ENCODE measurements around the gene SLC44A3.

SLC44A3 gene

GRCh38 chr1:94873520-94874351 is 53.6 kb downstream of the SLC44A3 start:
- no peak for DNase-seq (ENCODE audit: low read depth in 2 of 2)

GRCh38 chr1:94874423-94874822 is 54.3 kb downstream of the SLC44A3 start:
- no peak for DNase-seq (ENCODE audit: low read depth in 2 of 2)

DNA sequence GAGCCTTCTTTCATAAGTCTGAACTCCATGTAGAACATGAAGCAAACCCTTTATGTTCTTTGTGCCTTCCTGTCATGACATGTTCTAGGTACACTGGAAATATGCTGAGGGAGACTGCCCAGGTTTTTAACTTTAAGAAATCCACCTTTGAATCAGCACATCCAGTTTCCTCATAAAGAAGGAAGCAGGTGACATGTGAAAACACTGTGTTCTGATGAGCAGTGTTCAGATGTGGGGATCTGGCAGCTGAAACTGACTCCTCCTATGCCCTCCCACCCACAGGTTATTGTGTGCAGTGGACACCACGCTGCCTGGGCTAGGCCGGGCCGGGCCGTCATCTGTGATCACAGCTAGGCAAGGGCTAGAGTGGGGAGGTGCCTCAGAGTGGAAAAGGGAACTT is 55.6 kb downstream of the SLC44A3 start:
- no peak for DNase-seq (ENCODE audit: low read depth in 2 of 2)

- no peak for DNase-seq (ENCODE audit: low read depth in 2 of 2)
These were observed 56.2 kb downstream of the SLC44A3 start for GRCh38 chr1:94876362-94876761.

GRCh38 chr1:94878329-94878728 is 58.2 kb downstream of the SLC44A3 start:
- no peak for DNase-seq (ENCODE audit: low read depth in 2 of 2)

GRCh38 chr1:94883691-94884090 is 63.5 kb downstream of the SLC44A3 start:
- no peak for DNase-seq (ENCODE audit: low read depth in 2 of 2)

- DNase-seq (ENCODE audit: low read depth in 2 of 2), result no peak
These were observed 63.9 kb downstream of the SLC44A3 start for GRCh38 chr1:94884106-94884505.

DNA sequence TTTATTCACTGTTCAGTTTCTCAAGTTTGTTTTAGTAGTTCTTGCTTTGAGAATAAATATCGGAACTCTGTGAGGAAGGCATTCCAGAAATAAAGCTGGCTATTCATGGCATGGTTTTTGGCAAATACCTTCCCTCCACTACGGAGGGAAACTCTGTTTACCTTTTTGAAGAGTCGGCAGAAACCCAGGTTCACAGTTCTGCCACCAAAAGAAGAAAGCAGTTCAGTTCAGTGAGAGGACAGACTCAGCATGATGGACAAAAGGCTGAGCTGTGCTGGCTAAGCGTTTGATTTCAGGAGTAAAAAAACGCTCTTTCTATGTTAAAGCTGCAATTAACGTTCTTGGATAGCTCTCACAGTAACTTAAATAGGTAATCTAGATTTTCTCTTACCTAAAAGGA is 64.3 kb downstream of the SLC44A3 start:
- no peak for DNase-seq (ENCODE audit: low read depth in 2 of 2)

DNA sequence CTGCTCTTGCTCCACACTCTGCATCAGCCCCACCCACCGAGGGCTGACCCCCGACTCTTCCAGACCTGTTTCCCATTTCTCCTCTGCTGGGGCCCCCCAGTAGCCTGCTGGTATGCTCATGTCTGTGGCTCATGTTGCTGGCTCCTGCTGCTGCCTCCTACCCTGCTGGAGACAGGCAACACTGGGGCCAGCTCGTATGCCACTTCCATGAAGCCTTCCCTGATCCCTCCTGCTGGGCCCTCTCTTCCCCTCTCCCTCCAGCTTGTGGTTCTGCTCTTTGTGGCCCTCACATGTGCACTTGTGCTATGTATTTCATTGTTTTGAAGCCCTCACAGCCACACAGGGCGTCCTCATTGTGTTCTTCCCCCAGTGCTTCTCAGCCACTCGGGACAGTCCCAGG is 66.2 kb downstream of the SLC44A3 start:
- DNase-seq (ENCODE audit: low read depth in 2 of 2), result no peak

GRCh38 chr1:94887106-94887505 is 66.9 kb downstream of the SLC44A3 start:
- DNase-seq (ENCODE audit: low read depth in 2 of 2), result no peak

DNA sequence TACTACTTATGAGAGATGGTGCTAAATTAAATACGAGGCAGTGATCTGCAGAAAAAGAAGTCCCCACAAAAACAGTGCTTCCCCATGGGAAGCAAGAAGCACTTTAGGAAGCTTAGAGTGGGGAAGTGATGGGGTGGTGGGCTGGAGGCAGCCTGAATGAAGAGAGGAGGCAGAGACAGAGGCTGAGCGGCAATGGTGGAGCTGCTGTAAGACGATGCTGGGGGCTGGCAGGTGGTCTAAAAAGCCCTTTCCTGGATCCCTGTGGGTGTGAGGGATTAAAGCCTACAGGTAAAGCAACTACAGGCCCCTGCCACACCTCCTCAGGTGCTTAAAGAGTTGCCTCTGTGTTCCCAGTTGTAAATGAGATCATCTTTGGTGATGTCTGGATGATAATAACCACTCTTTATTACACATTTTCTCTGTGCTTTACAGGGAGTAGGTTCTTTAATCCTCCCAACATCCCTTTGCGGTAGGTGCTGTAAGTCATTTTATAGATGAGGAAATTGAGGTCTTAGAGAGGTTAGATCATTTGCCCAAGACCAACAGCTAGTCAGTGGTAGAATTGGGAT is 67.5 kb downstream of the SLC44A3 start:
- no peak for DNase-seq (ENCODE audit: low read depth in 2 of 2)

- DNase-seq (ENCODE audit: low read depth in 2 of 2), result no peak
These were observed 68.0 kb downstream of the SLC44A3 start for GRCh38 chr1:94888201-94888600.

DNA sequence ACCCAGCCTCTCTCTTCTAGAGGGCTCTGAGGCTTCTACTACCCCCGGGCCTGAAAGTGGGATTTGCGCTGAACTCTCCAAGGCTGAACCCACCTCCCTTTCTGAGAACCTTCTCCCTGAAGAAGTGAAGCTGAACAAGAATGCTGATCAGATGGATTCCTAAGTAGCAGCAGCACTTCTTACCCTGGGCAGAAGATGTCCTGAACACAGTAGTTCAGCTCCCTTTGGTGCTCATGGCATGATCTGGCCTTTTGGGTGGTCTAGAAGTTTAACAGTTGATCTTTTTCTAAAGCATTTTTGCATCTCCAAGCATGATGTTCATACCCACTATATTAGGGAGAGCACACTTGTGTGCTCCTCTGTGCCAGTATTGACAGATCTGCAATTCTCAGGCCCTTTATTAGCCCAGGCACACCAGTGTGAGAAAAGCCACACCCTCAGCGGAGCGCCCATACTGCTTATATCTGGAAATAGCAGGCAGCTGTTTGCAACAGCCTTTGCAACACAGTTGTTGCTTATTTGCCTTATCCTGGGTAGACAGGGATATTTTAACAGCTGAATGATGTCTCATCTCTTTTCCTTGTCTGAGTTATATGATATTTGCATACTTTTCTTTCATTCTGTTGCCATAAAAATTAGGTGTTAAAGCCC is 72.6 kb downstream of the SLC44A3 start:
- no peak for DNase-seq (ENCODE audit: low read depth in 2 of 2)

- no peak for DNase-seq (ENCODE audit: low read depth in 2 of 2)
These were observed 74.5 kb downstream of the SLC44A3 start for GRCh38 chr1:94894630-94895029.

GRCh38 chr1:94895518-94895917 is 75.4 kb downstream of the SLC44A3 start:
- DNase-seq (ENCODE audit: low read depth in 2 of 2), result no peak

DNA sequence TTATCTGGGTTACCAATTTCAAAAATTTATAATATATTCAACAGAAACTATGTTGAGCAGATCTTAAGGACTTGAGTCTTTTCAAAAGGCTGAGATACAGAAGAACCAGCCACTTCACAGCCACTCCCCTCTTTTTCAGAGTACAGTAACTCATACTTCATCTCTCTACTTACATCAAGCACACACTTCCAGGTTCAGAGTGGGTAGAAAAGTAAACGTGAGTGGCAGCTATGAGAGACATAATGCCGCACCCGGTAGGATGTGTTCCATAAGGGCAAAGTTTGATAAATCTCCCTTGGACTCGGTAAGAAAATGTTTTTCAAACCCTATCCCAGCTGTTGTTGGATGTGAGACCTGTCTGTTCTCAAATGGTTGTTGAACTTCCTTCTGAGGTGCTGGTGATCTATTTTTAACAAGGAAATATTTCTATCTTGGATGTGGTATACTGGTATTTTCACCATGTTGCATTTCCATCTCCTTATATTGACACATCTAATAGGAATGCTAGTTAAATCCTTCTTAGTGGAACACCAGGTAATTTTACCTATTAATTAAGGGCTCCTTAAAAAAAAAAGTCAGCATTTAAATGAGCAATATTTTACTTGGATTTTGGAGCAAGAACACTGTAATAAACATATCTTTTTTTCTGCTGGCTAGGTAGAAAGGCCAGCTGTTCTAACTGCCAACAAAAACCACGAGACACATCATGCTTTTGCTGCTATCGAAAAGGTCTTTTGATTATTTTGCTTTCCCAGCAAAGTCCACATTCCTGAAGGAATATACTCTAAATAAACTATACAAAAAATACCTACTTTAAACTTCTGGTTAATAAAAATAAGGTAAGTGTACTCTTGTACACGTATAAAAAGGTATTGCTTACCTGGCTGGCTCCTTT is 78.6 kb downstream of the SLC44A3 start:
- DNase-seq (ENCODE audit: low read depth in 2 of 2), result no peak

- DNase-seq (ENCODE audit: low read depth in 2 of 2), result no peak
These were observed 79.6 kb downstream of the SLC44A3 start for GRCh38 chr1:94899756-94900155.

DNA sequence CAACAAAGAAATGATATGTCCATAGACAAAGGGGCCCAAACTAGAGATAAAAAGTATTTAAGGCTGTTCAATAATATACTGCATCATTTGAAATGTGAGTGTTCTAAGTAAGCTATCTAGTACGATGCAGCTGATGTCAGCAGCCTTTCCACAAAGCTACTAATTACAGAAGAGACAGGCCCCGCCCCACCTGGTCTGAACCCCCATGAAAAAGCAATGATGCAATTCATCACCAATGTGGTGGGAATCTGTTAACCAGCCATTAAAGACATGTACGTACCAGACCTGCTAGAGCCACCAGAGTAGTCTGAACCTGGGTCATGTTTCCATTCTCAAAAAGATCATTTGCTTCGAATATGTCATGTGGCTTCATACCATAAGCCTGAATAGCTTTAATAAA is 81.7 kb downstream of the SLC44A3 start:
- DNase-seq (ENCODE audit: low read depth in 2 of 2), result no peak

- no peak for DNase-seq (ENCODE audit: low read depth in 2 of 2)
These were observed 83.3 kb downstream of the SLC44A3 start for GRCh38 chr1:94903280-94904009.

GRCh38 chr1:94905207-94905606 is 85.0 kb downstream of the SLC44A3 start:
- no peak for DNase-seq (ENCODE audit: low read depth in 2 of 2)

DNA sequence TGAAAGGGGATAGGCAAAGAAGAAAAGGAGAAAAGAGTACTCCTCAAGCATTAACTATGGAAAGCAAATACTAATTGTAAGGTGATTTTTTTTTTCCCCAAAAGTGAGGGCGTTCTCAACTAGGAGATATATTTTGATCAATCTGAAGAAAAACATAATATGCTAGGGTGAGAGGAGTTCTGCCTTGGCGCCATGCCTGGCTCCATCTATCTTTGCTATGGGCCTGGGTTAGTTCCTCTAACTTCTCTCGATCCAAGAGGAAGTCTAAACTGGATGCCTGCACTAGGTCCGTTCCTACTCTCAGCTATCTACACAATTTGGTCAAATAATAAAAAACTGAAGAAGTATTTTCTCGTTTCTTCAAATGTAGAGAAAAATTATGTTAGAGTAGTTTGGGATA is 86.2 kb downstream of the SLC44A3 start:
- DNase-seq (ENCODE audit: low read depth in 2 of 2), result no peak

Data from stimulated activated CD8-positive, alpha-beta memory T cell treated with anti-CD3 and anti-CD28 coated beads, Interleukin-15, amount 100 ng/mL, for 4 hours (primary cell).